Stimulated activated CD8-positive, alpha-beta memory T cell treated with anti-CD3 and anti-CD28 coated beads, Interleukin-15, amount 100 ng/mL, for 24 hours (primary cell): ENCODE results near the gene CERKL.

Experiments used
- DNase-seq: peaks from one replicate; pipeline ENCODE4 v3.0.0-alpha.2; 2020; ENCODE audit warnings: low read depth

The CERKL gene

GRCh38 chr2:181626671-181627070, 30.2 kb downstream of the CERKL start:
- no peak for DNase-seq

GRCh38 chr2:181623159-181623558, 33.7 kb downstream of the CERKL start:
- DNase-seq, result no peak

- DNase-seq, result no peak
Measured at GRCh38 chr2:181621779-181622490, 35.0 kb downstream of the CERKL start.

GRCh38 chr2:181619516-181619915, 37.4 kb downstream of the CERKL start:
- DNase-seq, result no peak

- DNase-seq, result no peak
Measured at GRCh38 chr2:181616715-181617114, 40.2 kb downstream of the CERKL start.

GRCh38 chr2:181614874-181615638, 41.8 kb downstream of the CERKL start:
- no peak for DNase-seq

- no peak for DNase-seq
Measured at GRCh38 chr2:181613241-181613640, 43.7 kb downstream of the CERKL start.

- no peak for DNase-seq
Measured at GRCh38 chr2:181607629-181608590, 49.0 kb downstream of the CERKL start.

GRCh38 chr2:181605889-181606837, 50.7 kb downstream of the CERKL start:
- DNase-seq, result no peak

- no peak for DNase-seq
Measured at GRCh38 chr2:181602017-181602416, 54.9 kb downstream of the CERKL start.

- no peak for DNase-seq
Measured at GRCh38 chr2:181596556-181596955, 60.3 kb downstream of the CERKL start.

GRCh38 chr2:181594322-181594721, 62.6 kb downstream of the CERKL start:
- DNase-seq, result no peak

- DNase-seq, result no peak
Measured at GRCh38 chr2:181589779-181590178, 67.1 kb downstream of the CERKL start.

GRCh38 chr2:181588546-181588945, 68.4 kb downstream of the CERKL start:
- no peak for DNase-seq

- no peak for DNase-seq
Measured at GRCh38 chr2:181586569-181587081, 70.3 kb downstream of the CERKL start.

GRCh38 chr2:181585732-181586131, 71.2 kb downstream of the CERKL start:
- DNase-seq, result no peak

GRCh38 chr2:181581534-181581933, 75.4 kb downstream of the CERKL start:
- DNase-seq, result no peak

GRCh38 chr2:181578829-181579228, 78.1 kb downstream of the CERKL start:
- no peak for DNase-seq

GRCh38 chr2:181576431-181576830, 80.5 kb downstream of the CERKL start:
- no peak for DNase-seq

GRCh38 chr2:181575650-181576025, 81.3 kb downstream of the CERKL start:
- no peak for DNase-seq

- no peak for DNase-seq
Measured at GRCh38 chr2:181575024-181575649, 81.8 kb downstream of the CERKL start.
